Muscle of arm (tissue), 12 donors: ENCODE results near the gene QRFP. TPM values are rescaled to one million over a fixed set of nuclear protein-coding genes. Genes with fewer than 3 reads are reported as not detected.

Experiments
- DNase-seq: peaks from one replicate; pipeline ENCODE4 v3.0.0-alpha.2; 2013
- polyA plus RNA-seq, 12 donors: library from polyadenylated mRNA; unstranded; fragments of 120-200 nt; gene quantifications; one replicate each; pipeline ENCODE4 v1.2.1, GENCODE V29; 2013; ENCODE audit not compliant: insufficient read length in 12 of 12

The QRFP gene
- polyA plus RNA-seq, 12 donors: 0.24 to 0.47 (median 0.29) TPM; not detected in 3

DNA sequence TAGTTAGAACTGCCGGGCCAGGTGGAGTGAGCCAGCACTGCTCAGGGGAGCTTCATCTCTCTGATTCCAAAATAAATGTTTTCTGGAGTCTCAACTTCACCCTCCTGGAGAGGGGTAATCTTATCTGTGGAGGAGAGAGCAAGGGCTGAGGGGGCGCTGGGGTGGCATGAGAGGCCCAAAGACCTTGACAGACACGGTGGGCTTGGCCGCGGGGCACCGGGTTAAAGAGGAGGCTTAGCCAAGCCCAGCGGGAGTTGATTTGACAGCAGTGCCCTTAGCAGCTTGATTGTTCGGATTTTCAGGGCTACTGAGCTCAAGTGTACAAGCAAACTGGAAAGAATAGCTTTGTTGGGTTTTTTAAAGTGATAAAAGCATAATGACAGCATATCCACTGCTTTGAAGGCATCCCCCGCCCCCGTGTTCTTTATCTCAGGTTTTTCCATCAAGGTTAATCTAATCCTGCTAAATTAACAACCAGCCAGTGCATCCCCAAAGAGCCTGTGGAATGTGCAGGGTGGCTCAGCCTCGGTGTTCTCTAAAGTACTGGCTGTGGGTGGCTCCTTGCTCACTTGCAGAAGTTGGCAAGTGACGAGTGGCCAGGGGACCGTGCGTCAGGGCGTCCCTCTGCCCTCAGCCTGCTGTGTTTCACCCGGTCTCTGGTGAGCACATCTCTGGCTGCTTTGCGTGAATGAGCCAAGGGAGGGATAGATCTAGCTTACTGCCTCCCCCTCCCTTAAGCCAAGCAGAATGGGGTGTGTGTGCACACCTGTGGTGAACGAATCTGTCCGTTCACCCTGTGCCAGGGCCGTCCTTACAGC is 5.5 kb downstream of the QRFP start:
- no peak for DNase-seq

GRCh38 chr9:130890124-130890523 is 6.5 kb downstream of the QRFP start:
- no peak for DNase-seq

- DNase-seq: no peak
Observed at GRCh38 chr9:130888146-130888885, 8.3 kb downstream of the QRFP start.

GRCh38 chr9:130887494-130888144 is 9.0 kb downstream of the QRFP start:
- DNase-seq: no peak

GRCh38 chr9:130886981-130887380 is 9.6 kb downstream of the QRFP start:
- DNase-seq: no peak

DNA sequence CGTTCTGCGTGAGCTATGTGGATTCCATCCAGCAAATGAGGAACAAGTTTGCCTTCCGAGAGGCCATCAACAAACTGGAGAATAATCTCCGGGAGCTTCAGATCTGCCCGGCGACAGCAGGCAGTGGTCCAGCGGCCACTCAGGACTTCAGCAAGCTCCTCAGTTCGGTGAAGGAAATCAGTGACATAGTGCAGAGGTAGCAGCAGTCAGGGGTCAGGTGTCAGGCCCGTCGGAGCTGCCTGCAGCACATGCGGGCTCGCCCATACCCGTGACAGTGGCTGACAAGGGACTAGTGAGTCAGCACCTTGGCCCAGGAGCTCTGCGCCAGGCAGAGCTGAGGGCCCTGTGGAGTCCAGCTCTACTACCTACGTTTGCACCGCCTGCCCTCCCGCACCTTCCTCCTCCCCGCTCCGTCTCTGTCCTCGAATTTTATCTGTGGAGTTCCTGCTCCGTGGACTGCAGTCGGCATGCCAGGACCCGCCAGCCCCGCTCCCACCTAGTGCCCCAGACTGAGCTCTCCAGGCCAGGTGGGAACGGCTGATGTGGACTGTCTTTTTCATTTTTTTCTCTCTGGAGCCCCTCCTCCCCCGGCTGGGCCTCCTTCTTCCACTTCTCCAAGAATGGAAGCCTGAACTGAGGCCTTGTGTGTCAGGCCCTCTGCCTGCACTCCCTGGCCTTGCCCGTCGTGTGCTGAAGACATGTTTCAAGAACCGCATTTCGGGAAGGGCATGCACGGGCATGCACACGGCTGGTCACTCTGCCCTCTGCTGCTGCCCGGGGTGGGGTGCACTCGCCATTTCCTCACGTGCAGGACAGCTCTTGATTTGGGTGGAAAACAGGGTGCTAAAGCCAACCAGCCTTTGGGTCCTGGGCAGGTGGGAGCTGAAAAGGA is 10.9 kb downstream of the QRFP start:
- no peak for DNase-seq

- no peak for DNase-seq
Observed at GRCh38 chr9:130884542-130885483, 11.8 kb downstream of the QRFP start.

- no peak for DNase-seq
Observed at GRCh38 chr9:130884111-130884531, 12.5 kb downstream of the QRFP start.

DNA sequence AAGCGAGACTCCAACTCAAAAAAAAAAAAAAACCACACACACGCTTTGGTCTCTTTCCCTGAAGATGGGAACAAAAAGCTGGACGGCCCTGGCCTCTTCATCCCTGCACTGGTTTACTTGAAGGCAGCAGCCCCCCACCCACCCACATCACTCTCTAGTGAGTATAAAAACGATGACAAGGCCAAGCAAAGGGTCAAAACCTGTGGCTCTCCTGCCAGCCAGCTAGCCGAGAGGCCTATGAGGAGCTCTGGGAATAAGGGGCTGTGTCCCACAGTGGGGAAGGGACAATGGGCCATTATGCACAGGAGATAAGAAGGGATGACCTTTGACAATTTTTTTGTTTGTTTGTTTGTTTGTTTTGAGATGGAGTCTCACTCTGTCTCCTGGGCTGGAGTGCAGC is 13.1 kb downstream of the QRFP start:
- DNase-seq: no peak

GRCh38 chr9:130882696-130883225 is 13.9 kb downstream of the QRFP start:
- DNase-seq: no peak

GRCh38 chr9:130881516-130881915 is 15.1 kb downstream of the QRFP start:
- no peak for DNase-seq

GRCh38 chr9:130880599-130881220 is 15.9 kb downstream of the QRFP start:
- DNase-seq: no peak

DNA sequence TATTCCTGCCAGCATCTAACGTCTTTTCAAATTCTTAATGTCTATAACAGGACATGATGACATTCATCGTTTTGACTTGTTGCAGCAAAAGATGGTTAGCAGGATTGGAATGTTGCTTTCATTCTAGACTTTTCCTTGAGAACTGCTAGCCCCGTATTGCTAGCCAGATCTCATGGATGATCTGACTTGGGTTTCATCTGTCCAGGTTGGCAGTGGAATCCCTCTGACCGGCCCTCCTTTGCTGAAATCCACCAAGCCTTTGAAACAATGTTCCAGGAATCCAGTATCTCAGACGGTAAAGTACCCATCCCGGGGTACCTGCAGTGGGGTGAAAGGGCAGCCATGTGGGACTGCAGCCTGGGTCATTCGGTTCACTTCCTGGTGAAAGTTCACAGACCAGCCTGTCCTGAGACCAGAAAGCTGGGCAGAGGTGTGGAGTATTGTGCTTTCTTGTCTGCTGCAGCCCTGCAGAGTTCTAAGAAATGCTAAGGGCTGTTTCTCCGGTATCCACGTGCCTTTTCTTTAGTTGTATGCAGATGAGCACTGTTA is 16.7 kb downstream of the QRFP start:
- DNase-seq: no peak

- DNase-seq: no peak
Observed at GRCh38 chr9:130878295-130878694, 18.3 kb downstream of the QRFP start.

DNA sequence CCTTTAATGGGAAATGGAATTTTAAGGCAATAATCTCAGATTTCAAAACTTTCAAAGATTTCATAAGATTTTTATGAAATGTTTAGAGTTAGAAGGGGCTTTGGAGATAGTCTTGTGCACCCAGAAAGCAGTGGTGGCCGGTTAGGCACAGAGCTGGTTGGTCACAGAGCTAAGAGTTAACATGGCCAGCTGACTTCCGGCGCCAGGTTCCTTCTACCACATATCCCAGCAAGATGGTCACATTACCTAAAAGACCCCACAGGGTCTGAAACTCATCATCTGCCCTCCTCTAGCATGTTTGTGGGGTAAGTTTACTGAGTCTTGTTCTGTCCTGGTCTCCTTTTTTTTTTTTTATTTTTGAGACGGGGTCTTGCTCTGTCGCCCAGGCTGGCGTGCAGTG is 19.3 kb downstream of the QRFP start:
- no peak for DNase-seq

GRCh38 chr9:130874783-130875182 is 21.8 kb downstream of the QRFP start:
- no peak for DNase-seq

- no peak for DNase-seq
Observed at GRCh38 chr9:130873966-130874365, 22.6 kb downstream of the QRFP start.

DNA sequence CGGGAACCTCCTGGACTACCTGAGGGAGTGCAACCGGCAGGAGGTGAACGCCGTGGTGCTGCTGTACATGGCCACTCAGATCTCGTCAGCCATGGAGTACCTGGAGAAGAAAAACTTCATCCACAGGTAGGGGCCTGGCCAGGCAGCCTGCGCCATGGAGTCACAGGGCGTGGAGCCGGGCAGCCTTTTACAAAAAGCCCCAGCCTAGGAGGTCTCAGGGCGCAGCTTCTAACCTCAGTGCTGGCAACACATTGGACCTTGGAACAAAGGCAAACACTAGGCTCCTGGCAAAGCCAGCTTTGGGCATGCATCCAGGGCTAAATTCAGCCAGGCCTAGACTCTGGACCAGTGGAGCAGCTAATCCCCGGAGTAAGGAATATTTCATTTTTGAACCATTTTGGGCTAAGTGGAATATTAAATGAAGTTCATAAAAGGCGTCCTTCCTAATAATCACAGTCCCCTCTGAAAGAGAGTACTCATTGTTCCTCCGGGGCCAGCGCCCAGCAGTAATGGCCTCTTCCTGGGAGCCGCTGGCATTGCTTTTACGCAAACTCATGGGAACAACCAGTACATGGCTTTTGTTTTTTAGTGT is 23.6 kb downstream of the QRFP start:
- no peak for DNase-seq

- DNase-seq: no peak
Observed at GRCh38 chr9:130872508-130872907, 24.1 kb downstream of the QRFP start.
